M059J (cell line): Measurements from ENCODE around the gene SH3PXD2A. TPM values are rescaled to one million over a fixed set of nuclear protein-coding genes. Genes with fewer than 3 reads are reported as not detected.
"Not testable (repeated sequence)": the region's sequence is repeated elsewhere in the genome, so short reads cannot be mapped to it uniquely, and the experiment has no call there.

Experiments used
- DNase-seq: peaks from one replicate; pipeline ENCODE4 v3.0.0-alpha.2; 2012; ENCODE audit warnings: low read depth
- total RNA-seq: library from RNA; depleted of rRNA; stranded (reverse); fragments of >200 nt; shearing (Covaris generic); gene quantifications from 2 replicates; pipeline ENCODE4 v1.2.3, GENCODE V29; 2014

Gene SH3PXD2A
- total RNA-seq, 1 experiment from 2014 or later: 5.0 TPM

- DNase-seq: no peak
These were observed 234.2 kb downstream of the SH3PXD2A start for GRCh38 chr10:103620891-103621782.

DNA sequence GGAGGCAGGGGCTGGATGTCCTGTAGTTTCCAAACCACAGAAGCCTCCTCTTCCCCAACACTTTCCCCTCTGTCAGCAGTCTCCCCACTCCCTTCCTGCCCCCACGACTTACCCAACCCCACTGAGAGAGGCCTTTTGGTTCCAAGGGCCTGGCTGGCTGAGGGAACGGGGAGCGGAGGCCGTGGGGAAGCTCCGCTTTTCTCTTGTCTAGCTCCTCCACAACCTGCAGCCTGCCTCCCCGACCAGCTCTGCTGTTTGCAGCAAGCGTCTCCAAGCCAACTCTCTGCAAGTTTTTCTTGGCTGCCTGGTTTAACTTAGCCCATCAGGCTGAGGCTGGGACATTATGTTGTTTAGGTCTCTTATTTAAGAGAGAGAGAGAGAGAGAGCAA, 235.0 kb downstream of the SH3PXD2A start:
- DNase-seq: no peak

DNA sequence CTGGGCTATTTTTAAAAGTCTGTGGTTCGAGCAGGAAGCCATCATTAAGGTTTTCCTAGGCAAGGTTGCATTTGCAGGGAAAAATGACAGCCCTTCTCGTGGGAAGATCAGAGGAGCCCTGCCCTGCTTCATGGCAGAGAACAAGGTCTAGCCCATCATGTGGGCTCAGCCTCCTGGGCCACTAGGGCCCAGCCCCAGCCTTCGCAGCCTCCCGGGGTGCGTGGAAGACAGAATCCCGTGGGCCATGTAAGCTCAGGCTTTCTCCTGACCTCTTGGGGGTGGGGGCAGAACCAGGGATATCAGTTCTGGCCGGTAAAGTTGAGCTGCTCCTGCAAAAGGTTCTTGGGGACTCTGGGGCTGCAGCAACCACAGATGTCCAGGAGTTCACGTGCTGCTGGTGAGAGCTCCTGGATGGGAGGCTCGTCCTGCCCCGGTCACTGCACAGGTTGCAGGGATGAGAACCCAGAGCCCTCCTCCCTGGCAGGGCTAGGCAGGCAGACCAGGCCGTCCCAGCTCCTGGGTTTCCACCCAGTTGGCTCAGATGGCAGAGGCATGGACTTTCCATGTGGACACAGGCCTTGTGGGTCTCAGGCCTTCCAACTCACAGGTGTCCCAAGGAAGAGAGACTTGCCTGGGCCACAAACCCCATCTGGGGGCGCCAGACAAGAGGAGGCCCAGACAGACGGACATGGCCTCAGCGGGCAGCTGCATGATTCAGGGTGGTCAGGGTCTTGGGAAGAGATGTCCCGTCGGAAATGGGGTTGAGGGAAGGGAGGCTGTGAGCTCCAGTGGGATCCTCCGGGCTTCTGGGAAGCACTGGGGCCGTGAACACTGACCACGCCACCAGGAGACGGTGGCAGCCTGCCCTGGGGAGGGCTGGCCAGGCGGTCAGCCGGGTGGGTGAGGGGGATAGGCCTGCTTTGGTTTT, 235.7 kb downstream of the SH3PXD2A start:
- DNase-seq: no peak

DNA sequence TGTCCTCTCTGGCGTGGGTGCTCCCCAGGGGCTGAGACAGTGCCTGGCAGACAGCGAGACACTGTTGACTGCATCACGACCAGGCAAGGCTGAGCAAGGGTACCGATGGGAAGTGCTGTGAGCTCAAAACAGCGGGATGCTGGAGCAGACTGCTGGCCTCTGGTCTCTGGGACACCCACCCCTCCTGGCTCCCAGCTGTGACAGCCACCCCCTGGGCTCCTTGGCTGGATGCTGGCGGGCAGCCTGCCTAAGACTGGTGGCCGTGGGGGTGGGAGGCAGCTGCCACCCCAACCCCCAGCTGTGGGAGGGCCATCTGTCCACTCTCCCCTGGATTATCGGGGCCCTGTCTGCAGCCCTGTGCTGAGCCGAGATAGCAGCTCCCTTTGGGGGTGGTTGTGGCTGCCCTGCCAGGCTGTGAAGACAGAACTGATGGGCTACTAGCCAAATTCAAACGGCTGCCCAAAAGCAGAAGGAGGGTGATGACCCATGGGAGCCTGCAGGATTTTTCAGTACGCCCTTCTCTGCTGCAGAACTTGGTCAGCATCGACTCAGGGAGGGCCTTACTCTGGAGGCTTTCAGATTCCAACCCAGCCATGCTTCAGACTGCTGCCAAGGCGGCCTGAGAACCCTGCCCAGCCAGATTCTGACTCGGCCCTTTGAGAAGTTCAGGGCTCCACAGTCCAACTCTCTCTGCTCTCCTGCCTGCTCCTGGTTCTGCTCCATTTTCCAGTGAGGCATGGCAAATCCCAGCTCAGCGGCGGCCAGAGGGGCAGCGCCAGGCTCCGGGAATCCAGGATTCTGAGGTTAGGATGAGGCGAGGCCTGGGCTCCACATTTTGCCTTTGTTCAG, 236.6 kb downstream of the SH3PXD2A start:
- DNase-seq: no peak

- DNase-seq: no peak
These were observed 237.6 kb downstream of the SH3PXD2A start for GRCh38 chr10:103617602-103618385.

DNA sequence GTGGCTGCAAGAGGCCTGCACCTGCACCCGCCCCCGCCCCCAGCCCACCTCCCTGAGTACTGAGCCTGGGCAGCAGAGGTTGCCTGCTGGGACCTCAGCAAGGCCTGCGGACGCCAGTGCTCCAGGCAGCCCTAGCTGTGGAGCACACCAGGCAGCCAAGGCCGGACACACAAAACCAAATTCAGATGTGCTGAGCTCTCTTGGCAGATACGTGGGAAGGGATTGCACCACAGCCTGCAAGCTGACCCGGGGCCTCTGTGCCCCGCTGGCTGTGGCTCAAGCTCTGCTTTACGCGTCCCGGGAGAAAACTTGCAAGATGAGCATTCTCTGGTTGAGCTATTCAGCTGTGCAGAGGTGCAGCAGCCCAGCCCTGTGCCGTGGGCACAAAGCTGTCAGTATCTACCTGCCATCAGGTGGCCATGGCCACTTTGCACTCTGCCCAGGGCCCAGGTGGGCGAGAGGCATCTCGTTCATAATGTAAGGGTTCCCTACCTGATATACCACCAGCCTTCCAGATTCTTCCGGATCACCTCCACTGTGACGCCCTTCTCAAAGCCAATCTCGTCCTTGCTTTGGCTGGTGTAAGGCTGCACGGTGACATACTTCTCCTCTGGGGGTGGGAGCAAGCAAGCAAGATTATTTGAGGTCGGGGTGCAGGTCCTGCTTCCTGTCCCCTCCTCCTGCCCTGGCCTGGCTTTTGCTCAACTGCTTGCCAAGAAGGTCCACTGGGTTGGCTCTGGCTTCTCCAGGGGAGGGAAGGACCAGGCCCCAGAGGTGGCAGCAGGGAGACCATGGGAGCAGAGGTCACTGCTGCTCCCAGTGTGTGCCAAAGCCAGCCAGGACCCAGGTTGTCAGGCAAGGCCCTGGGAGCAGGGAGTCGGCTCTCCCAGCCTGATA, 238.4 kb downstream of the SH3PXD2A start:
- DNase-seq: no peak

DNA sequence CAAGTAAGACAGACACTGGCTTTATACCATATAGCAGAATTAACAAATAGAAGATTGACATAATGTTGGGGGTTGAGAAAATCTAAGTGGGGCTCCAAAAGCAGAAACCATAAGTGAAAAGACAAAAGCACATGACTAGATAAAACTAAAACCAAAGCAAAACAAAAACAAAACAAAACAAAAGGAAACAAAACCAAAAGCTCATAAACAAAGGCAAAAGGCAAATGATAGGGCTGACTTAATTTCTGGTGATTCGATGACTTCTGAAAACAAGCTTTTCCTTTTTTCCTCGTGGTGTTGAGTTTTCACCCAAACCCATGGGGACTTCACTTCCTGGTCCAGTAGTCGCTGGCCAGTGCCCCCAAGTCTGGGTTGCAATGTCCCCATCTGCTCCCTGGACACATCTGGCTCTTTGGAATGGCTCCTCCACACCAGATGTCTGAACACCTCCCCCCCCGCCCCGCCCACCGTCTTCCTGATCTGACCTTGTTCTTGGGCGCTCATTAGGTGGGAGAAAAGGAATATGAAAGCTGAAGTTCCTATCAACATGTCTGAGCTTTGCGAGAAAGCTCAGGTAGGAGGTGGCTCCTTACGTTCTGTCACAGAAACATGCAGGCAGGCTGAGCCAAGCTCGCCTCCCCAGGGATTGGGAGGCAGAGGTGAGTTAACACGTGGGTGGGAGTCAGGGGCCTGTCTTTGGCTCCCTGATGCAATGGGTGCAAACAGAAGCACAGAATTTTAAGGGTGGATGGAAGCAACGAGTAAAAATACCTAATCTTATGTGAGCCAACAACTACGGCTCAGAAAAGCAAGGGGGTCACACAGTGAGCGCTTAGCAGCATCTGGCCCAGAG, 240.8 kb downstream of the SH3PXD2A start:
- no peak for DNase-seq

DNA sequence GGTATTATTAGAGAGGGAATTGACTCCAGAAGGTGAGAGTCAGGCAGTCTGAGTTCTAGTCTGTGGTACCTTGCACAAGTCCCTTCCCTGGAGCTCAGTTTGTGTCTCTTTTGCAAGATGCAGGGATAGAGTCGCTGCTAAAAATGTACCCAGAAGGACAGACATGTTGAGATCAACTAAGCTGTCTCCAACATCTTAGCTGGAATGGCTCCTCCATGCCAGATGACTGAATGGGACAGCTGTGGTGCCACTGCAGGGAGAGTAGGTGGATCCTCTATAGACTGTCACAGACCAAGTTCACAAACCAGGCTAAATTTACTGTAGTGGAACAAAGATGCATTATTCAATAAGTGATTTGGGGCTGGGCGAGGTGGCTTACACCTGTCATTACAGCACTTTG, 241.8 kb downstream of the SH3PXD2A start:
- no peak for DNase-seq

GRCh38 chr10:103612462-103613365, 242.7 kb downstream of the SH3PXD2A start:
- DNase-seq: no peak

GRCh38 chr10:103610921-103611511, 244.4 kb downstream of the SH3PXD2A start:
- DNase-seq: no peak

GRCh38 chr10:103610083-103610472, 245.3 kb downstream of the SH3PXD2A start:
- no peak for DNase-seq

DNA sequence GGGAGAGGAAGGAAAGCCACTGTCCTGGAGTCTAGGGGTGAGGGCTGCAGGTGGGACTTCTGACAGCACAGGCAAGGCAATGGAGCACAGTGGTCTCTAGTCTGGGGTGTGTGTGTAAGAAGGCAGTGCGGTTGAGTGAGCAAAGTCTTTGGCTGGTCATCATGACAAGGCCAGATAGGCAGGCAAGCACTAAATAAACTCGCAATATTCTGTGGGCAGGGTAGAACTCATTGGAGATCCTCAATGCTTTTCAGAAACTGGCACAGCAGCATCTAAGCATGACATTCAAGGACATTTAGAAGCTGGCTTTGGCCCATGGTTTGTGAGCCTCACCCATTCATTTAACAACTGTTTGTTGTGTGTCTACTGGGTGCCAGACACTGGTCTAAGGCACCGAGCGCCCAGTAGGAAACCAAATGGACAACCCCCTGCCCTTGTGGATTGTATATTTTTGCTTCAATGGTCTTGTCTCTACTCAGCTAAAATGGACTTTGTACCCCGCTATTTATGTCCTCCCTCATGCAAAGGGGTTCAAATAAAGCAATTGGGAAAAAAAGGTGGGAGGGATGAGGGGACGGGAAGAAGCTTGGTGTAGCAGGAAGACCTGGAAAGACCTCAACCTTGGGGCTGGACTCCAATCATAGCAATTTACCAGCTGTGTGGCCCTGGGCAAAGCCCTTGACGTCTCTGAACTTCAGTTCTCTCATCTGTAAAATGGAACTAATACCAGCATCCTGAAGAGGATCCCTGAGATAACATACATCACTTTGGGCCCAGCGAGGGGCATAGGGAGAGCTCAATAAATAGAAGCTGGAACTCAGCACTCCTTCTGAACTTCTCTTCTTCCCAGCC, 245.9 kb downstream of the SH3PXD2A start:
- DNase-seq: no peak

- DNase-seq: not testable (repeated sequence)
These were observed 247.3 kb downstream of the SH3PXD2A start for GRCh38 chr10:103608056-103608455.

GRCh38 chr10:103607051-103607450, 248.3 kb downstream of the SH3PXD2A start:
- DNase-seq: not testable (repeated sequence)

GRCh38 chr10:103606097-103606438, 249.3 kb downstream of the SH3PXD2A start:
- DNase-seq: not testable (repeated sequence)

DNA sequence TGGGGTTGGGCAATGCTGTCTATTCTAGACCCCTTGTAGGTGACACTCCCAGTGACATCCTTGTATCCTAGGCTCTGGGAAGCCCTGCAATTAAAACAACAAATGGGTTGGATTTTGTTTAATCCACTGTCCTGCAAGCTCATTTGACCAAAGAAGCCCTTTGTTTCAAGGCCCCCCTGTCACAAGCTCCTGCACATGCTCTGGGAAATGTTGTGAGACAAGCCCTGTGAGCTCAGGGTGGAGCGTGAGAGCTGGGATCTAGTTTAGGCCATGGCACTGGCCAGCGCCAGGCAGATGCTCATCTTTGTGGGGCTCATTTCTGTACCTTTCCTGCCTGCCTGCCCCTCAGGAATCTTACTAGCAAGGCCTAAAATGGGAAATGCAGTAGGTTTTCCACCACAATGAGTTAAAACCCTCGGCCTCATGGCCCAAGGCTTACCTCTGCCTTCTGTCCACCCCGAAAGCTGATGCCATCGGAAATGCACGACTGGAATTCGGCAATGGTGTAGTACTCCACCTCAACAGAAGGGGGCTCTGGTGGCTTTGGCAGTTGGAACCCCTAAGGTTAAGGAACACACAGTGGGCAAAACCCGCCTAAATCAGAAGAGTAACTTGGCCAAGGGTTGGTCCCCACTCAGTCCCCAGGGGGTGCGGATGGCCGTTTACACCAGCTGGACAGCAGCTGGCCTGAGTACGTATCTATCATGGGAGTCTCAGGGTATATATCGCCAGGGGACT, 249.8 kb downstream of the SH3PXD2A start:
- no peak for DNase-seq
